ENCODE results near the gene PLPP3. TPM values are rescaled to one million over a fixed set of nuclear protein-coding genes. Genes with fewer than 3 reads are reported as not detected.

Gene PLPP3
- total RNA-seq, 2 donors from 2014 or later, result 83.1 to 94.1 TPM

- Histone ChIP-seq H3K27ac (peak overlapping the region; percentile 79 to 87), H3K4me1 (peaks cover 0 to 82% of the 10 kb centered on the region in 2 donors), H3K27me3 (no peaks in the 10 kb centered on the region), H3K9me3 (no peaks in the 10 kb centered on the region), H3K4me3 (no peak overlapping the region), H3K36me3 (peaks cover 65% of the 10 kb centered on the region)
- TF ChIP-seq, protein P1, sequence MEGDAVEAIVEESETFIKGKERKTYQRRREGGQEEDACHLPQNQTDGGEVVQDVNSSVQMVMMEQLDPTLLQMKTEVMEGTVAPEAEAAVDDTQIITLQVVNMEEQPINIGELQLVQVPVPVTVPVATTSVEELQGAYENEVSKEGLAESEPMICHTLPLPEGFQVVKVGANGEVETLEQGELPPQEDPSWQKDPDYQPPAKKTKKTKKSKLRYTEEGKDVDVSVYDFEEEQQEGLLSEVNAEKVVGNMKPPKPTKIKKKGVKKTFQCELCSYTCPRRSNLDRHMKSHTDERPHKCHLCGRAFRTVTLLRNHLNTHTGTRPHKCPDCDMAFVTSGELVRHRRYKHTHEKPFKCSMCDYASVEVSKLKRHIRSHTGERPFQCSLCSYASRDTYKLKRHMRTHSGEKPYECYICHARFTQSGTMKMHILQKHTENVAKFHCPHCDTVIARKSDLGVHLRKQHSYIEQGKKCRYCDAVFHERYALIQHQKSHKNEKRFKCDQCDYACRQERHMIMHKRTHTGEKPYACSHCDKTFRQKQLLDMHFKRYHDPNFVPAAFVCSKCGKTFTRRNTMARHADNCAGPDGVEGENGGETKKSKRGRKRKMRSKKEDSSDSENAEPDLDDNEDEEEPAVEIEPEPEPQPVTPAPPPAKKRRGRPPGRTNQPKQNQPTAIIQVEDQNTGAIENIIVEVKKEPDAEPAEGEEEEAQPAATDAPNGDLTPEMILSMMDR (IDR thresholded peaks at IDR 0.05), result no peak
- no peak for DNase-seq (ENCODE audit: low spot score)
Measured at GRCh38 chr1:56507925-56508522, 71.3 kb downstream of the PLPP3 start.

GRCh38 chr1:56506951-56507491 is 72.3 kb downstream of the PLPP3 start:
- DNase-seq (ENCODE audit: low spot score), result no peak
- TF ChIP-seq, protein P1 (IDR thresholded peaks at IDR 0.05), result no peak
- no peaks in the 10 kb centered on the region for H3K27me3 ChIP-seq
- H3K27ac ChIP-seq, result peak overlapping the region; percentile 79 to 87
- no peak overlapping the region for H3K4me3 ChIP-seq
- H3K4me1 ChIP-seq, result peaks cover 0 to 82% of the 10 kb centered on the region in 2 donors
- H3K36me3 ChIP-seq, result peaks cover 62% of the 10 kb centered on the region
- no peaks in the 10 kb centered on the region for H3K9me3 ChIP-seq

- peak overlapping the region; percentile 79 to 87 for H3K27ac ChIP-seq
- peaks cover 52% of the 10 kb centered on the region for H3K36me3 ChIP-seq
- H3K27me3 ChIP-seq, result no peaks in the 10 kb centered on the region
- H3K4me3 ChIP-seq, result no peak overlapping the region
- H3K4me1 ChIP-seq, result peaks cover 0 to 82% of the 10 kb centered on the region in 2 donors
- TF ChIP-seq, protein P1 (IDR thresholded peaks at IDR 0.05), result no peak
- no peak for DNase-seq (ENCODE audit: low spot score)
- H3K9me3 ChIP-seq, result no peaks in the 10 kb centered on the region
Measured at GRCh38 chr1:56505792-56506743, 73.3 kb downstream of the PLPP3 start.

DNA sequence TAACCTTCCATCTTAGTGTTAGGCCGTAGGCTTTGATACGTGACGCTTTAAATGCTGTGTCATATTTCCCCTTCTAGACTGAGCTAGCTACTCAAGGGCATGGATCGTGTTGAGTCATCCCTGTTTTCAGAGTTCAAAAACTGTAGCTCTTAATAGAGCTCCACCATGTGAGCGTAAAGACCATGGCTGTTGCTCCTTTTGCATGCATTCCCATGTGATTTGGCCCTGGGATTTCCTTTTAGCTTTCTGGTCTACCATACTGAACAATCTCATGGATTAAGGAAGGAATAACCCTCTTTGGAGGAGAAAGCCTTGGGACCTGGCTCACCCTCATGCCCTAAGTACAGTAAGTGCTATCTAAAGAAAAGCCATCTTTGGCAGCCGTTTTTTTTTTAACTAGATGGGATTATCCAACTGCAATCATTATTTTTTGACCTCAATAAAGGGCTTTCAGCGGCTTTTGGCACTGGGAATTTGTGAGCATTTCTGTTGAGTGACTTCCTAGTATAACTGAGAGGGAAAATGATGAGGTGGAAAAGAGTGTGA is 76.6 kb downstream of the PLPP3 start:
- no peak for DNase-seq (ENCODE audit: low spot score)
- TF ChIP-seq, protein P1 (IDR thresholded peaks at IDR 0.05), result no peak
- Histone ChIP-seq H3K4me3 (no peak overlapping the region), H3K27me3 (no peaks in the 10 kb centered on the region), H3K27ac (no peak overlapping the region), H3K9me3 (no peaks in the 10 kb centered on the region), H3K36me3 (peaks cover 35% of the 10 kb centered on the region), H3K4me1 (peaks cover 0 to 65% of the 10 kb centered on the region in 2 donors)

GRCh38 chr1:56501888-56502287 is 77.5 kb downstream of the PLPP3 start:
- H3K4me3 ChIP-seq, result no peak overlapping the region
- H3K4me1 ChIP-seq, result peaks cover 0 to 65% of the 10 kb centered on the region in 2 donors
- no peaks in the 10 kb centered on the region for H3K9me3 ChIP-seq
- peaks cover 26% of the 10 kb centered on the region for H3K36me3 ChIP-seq
- no peaks in the 10 kb centered on the region for H3K27me3 ChIP-seq
- TF ChIP-seq, protein P1 (IDR thresholded peaks at IDR 0.05), result no peak
- DNase-seq (ENCODE audit: low spot score), result no peak
- H3K27ac ChIP-seq, result peak overlapping the region in 1 of 2 donors; percentile 31

All from right atrium auricular region (tissue), 2 donors.